ENCODE results near the gene USP44. TPM values are rescaled to one million over a fixed set of nuclear protein-coding genes. Genes with fewer than 3 reads are reported as not detected.

The USP44 gene
- total and polyA plus RNA-seq, 2 of the 8 experiments (the other 6 are each of a cell fraction or from before 2014, with no cell fraction given), result 129 to 197 TPM

- TF ChIP-seq, protein P1, sequence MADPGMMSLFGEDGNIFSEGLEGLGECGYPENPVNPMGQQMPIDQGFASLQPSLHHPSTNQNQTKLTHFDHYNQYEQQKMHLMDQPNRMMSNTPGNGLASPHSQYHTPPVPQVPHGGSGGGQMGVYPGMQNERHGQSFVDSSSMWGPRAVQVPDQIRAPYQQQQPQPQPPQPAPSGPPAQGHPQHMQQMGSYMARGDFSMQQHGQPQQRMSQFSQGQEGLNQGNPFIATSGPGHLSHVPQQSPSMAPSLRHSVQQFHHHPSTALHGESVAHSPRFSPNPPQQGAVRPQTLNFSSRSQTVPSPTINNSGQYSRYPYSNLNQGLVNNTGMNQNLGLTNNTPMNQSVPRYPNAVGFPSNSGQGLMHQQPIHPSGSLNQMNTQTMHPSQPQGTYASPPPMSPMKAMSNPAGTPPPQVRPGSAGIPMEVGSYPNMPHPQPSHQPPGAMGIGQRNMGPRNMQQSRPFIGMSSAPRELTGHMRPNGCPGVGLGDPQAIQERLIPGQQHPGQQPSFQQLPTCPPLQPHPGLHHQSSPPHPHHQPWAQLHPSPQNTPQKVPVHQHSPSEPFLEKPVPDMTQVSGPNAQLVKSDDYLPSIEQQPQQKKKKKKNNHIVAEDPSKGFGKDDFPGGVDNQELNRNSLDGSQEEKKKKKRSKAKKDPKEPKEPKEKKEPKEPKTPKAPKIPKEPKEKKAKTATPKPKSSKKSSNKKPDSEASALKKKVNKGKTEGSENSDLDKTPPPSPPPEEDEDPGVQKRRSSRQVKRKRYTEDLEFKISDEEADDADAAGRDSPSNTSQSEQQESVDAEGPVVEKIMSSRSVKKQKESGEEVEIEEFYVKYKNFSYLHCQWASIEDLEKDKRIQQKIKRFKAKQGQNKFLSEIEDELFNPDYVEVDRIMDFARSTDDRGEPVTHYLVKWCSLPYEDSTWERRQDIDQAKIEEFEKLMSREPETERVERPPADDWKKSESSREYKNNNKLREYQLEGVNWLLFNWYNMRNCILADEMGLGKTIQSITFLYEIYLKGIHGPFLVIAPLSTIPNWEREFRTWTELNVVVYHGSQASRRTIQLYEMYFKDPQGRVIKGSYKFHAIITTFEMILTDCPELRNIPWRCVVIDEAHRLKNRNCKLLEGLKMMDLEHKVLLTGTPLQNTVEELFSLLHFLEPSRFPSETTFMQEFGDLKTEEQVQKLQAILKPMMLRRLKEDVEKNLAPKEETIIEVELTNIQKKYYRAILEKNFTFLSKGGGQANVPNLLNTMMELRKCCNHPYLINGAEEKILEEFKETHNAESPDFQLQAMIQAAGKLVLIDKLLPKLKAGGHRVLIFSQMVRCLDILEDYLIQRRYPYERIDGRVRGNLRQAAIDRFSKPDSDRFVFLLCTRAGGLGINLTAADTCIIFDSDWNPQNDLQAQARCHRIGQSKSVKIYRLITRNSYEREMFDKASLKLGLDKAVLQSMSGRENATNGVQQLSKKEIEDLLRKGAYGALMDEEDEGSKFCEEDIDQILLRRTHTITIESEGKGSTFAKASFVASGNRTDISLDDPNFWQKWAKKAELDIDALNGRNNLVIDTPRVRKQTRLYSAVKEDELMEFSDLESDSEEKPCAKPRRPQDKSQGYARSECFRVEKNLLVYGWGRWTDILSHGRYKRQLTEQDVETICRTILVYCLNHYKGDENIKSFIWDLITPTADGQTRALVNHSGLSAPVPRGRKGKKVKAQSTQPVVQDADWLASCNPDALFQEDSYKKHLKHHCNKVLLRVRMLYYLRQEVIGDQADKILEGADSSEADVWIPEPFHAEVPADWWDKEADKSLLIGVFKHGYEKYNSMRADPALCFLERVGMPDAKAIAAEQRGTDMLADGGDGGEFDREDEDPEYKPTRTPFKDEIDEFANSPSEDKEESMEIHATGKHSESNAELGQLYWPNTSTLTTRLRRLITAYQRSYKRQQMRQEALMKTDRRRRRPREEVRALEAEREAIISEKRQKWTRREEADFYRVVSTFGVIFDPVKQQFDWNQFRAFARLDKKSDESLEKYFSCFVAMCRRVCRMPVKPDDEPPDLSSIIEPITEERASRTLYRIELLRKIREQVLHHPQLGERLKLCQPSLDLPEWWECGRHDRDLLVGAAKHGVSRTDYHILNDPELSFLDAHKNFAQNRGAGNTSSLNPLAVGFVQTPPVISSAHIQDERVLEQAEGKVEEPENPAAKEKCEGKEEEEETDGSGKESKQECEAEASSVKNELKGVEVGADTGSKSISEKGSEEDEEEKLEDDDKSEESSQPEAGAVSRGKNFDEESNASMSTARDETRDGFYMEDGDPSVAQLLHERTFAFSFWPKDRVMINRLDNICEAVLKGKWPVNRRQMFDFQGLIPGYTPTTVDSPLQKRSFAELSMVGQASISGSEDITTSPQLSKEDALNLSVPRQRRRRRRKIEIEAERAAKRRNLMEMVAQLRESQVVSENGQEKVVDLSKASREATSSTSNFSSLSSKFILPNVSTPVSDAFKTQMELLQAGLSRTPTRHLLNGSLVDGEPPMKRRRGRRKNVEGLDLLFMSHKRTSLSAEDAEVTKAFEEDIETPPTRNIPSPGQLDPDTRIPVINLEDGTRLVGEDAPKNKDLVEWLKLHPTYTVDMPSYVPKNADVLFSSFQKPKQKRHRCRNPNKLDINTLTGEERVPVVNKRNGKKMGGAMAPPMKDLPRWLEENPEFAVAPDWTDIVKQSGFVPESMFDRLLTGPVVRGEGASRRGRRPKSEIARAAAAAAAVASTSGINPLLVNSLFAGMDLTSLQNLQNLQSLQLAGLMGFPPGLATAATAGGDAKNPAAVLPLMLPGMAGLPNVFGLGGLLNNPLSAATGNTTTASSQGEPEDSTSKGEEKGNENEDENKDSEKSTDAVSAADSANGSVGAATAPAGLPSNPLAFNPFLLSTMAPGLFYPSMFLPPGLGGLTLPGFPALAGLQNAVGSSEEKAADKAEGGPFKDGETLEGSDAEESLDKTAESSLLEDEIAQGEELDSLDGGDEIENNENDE (IDR thresholded peaks at IDR 0.05; ENCODE audit: insufficient replicate concordance, low read length), result peak; percentile 64
- TF ChIP-seq CTBP2 (IDR thresholded peaks at IDR 0.05; ENCODE audit: borderline replicate concordance, insufficient read depth, insufficient read length, low read length) (no peak), CBX5 (IDR thresholded peaks at IDR 0.05; ENCODE audit: low read depth, low read length) (no peak), TAF7 (optimal IDR thresholded peaks at IDR 0.05; ENCODE audit: borderline replicate concordance, low read depth, low read length) (peak; percentile 54), YY1 (IDR thresholded peaks at IDR 0.05; ENCODE audit: low read depth, low read length) (no peak), SP1 (IDR thresholded peaks at IDR 0.05; ENCODE audit: low read depth, low read length) (no peak), ATF2 (IDR thresholded peaks at IDR 0.05; ENCODE audit: low read length) (no peak; the same call in 1 of the 2 replicates), TBP (IDR thresholded peaks at IDR 0.05; ENCODE audit: low read depth, low read length) (peak; percentile 61; the same call in 1 of the 2 replicates), EGR1 (IDR thresholded peaks at IDR 0.05; ENCODE audit: borderline replicate concordance, low read depth, low read length) (no peak), RFX5 (IDR thresholded peaks at IDR 0.05; ENCODE audit: borderline replicate concordance, low read depth, low read length) (no peak)
Measured at GRCh38 chr12:95547522-95548055, 3.7 kb downstream of the USP44 start (continued).
